Right lobe of liver (tissue), 4 donors: ENCODE data around the gene CCND3.

Experiments used
- POLR2A ChIP-seq: fragments of 450-650 bp; IDR thresholded peaks from one replicate; pipeline ENCODE4 v1.6.1; 2017; ENCODE audit warnings: antibody characterized with exemption, mild to moderate bottlenecking
- TF ChIP-seq, protein P1 (sequence below), 4 donors: fragments of 200-600 bp in 3 of 4; fragments of 450-650 bp in 1 of 4; IDR thresholded peaks; one replicate each; pipeline versions ENCODE4 v1.5.1 to v1.8.0; 2016 to 2022; ENCODE audit warnings: antibody characterized with exemption in 4 of 4, mild to moderate bottlenecking in 2 of 4
- donor health status: DM: no; HTN: no; CAD: no.
- donor health status: DM: no; HTN: no; CAD: no.
- donor health status: DM: no; HTN: yes; CAD: no.

DNA sequence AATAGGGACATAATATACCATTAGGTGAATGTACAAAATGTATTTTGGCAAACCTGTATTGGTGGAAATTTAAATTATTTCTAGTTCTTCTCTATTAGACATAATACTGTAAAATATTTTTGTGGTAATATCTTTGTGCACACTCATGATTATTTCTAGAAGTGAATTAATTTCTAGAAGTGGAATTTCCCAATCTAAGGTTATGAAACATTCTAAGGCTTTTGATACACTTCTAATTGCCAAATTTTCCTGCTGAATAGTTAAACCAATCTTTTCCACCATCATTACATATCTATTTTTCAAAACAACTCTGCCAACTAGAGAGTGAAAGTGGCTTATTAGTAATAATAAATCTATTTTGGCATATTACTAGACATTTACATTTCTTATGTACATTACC lies 1.8 kb upstream of the CCND3 start:
- TF ChIP-seq, protein P1, sequence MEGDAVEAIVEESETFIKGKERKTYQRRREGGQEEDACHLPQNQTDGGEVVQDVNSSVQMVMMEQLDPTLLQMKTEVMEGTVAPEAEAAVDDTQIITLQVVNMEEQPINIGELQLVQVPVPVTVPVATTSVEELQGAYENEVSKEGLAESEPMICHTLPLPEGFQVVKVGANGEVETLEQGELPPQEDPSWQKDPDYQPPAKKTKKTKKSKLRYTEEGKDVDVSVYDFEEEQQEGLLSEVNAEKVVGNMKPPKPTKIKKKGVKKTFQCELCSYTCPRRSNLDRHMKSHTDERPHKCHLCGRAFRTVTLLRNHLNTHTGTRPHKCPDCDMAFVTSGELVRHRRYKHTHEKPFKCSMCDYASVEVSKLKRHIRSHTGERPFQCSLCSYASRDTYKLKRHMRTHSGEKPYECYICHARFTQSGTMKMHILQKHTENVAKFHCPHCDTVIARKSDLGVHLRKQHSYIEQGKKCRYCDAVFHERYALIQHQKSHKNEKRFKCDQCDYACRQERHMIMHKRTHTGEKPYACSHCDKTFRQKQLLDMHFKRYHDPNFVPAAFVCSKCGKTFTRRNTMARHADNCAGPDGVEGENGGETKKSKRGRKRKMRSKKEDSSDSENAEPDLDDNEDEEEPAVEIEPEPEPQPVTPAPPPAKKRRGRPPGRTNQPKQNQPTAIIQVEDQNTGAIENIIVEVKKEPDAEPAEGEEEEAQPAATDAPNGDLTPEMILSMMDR (IDR thresholded peaks at IDR 0.05), result no peak
- no peak for TF ChIP-seq POLR2A
